Mesenchymal stem cell (in vitro differentiated cells and primary cell): ENCODE measurements around the gene CCR9.

Experiments used
- DNase-seq: peaks from one replicate; pipeline ENCODE4 v3.0.0-alpha.2; 2013
- H2AFZ ChIP-seq: one replicate; pipeline ENCODE4 v1.6.1; 2013; ENCODE audit warnings: low read depth, mild to moderate bottlenecking, control low read depth, inconsistent platforms, low read length, moderate library complexity
- H2AK5ac ChIP-seq: 2 replicates; pipeline ENCODE4 v1.6.1; 2013; ENCODE audit warnings: low read length, moderate library complexity, mild to moderate bottlenecking, inconsistent platforms; ENCODE audit not compliant: severe bottlenecking
- H2BK120ac ChIP-seq: one replicate; pipeline ENCODE4 v1.6.1; 2013; ENCODE audit warnings: low read depth, mild to moderate bottlenecking, inconsistent platforms, low read length, moderate library complexity
- H2BK12ac ChIP-seq, 2 experiments: one replicate each; pipeline ENCODE4 v1.6.1; 2013; ENCODE audit warnings: inconsistent platforms in 2 of 2, low read length in 2 of 2, mild to moderate bottlenecking in 2 of 2, moderate library complexity in 2 of 2, control low read depth in 1 of 2
- H2BK15ac ChIP-seq: one replicate; pipeline ENCODE4 v1.6.1; 2013; ENCODE audit warnings: mild to moderate bottlenecking, low read depth, inconsistent platforms; ENCODE audit not compliant: poor library complexity, severe bottlenecking
- H2BK5ac ChIP-seq: 2 replicates; pipeline ENCODE4 v1.6.1; 2013; ENCODE audit warnings: low read depth, mild to moderate bottlenecking, low read length, control low read depth, inconsistent platforms; ENCODE audit not compliant: poor library complexity, severe bottlenecking
- H3K14ac ChIP-seq, 2 experiments: one replicate each; pipeline ENCODE4 v1.6.1; 2013; ENCODE audit warnings: inconsistent platforms in 2 of 2, low read length in 2 of 2, control low read depth in 1 of 2, mild to moderate bottlenecking in 1 of 2, moderate library complexity in 1 of 2
- H3K18ac ChIP-seq, 2 experiments: one replicate each; pipeline ENCODE4 v1.6.1; 2013; ENCODE audit warnings: inconsistent platforms in 2 of 2, low read length in 2 of 2, control low read depth in 1 of 2, low read depth in 1 of 2, mild to moderate bottlenecking in 1 of 2
- H3K23ac ChIP-seq, 2 experiments: one replicate each; pipeline ENCODE4 v1.6.1; 2013; ENCODE audit warnings: inconsistent platforms in 2 of 2, low read length in 2 of 2, mild to moderate bottlenecking in 2 of 2, moderate library complexity in 2 of 2, control low read depth in 1 of 2
- H3K27ac ChIP-seq: 2 replicates; pipeline ENCODE4 v1.5.1; 2013; ENCODE audit warnings: mild to moderate bottlenecking, moderate library complexity, low read length, control low read depth, inconsistent platforms; ENCODE audit not compliant: poor library complexity, severe bottlenecking
- H3K27me3 ChIP-seq, 2 experiments: 2 replicates each; pipeline versions ENCODE4 v1.6.1 to v1.7.0; 2013; ENCODE audit warnings: low read length in 2 of 2, mild to moderate bottlenecking in 2 of 2, moderate library complexity in 2 of 2, control low read depth in 1 of 2, inconsistent platforms in 1 of 2; ENCODE audit not compliant: control insufficient read depth in 1 of 2, insufficient read depth in 1 of 2
- H3K36me3 ChIP-seq, 2 experiments: 2 replicates each; pipeline versions ENCODE4 v1.6.1 to v1.7.0; 2013; ENCODE audit warnings: low read length in 2 of 2, control low read depth in 1 of 2, inconsistent platforms in 1 of 2, low read depth in 1 of 2, mild to moderate bottlenecking in 1 of 2; ENCODE audit not compliant: insufficient read depth in 2 of 2, control insufficient read depth in 1 of 2
- H3K4ac ChIP-seq, 2 experiments: one replicate each; pipeline ENCODE4 v1.6.1; 2013; ENCODE audit warnings: inconsistent platforms in 2 of 2, low read length in 2 of 2, mild to moderate bottlenecking in 2 of 2, moderate library complexity in 2 of 2, control low read depth in 1 of 2, low read depth in 1 of 2
- H3K4me1 ChIP-seq: 2 replicates; pipeline ENCODE4 v1.6.1; 2013; ENCODE audit warnings: low read depth, low read length, control low read depth; ENCODE audit not compliant: control insufficient read depth, insufficient read depth
- H3K4me2 ChIP-seq: 2 replicates; pipeline ENCODE4 v1.6.1; 2013; ENCODE audit warnings: low read length, mild to moderate bottlenecking, inconsistent platforms; ENCODE audit not compliant: poor library complexity, severe bottlenecking
- H3K4me3 ChIP-seq, 2 experiments: 2 replicates each; pipeline versions ENCODE4 v1.5.1 to v1.7.0; 2013; ENCODE audit warnings: low read length in 2 of 2, mild to moderate bottlenecking in 2 of 2, control low read depth in 1 of 2, low read depth in 1 of 2; ENCODE audit not compliant: insufficient read depth in 1 of 2
- H3K79me1 ChIP-seq: replicated peaks from 2 replicates; pipeline ENCODE4 v1.6.1; 2013; ENCODE audit warnings: mild to moderate bottlenecking, control low read depth, low read length, inconsistent platforms; ENCODE audit not compliant: poor library complexity, severe bottlenecking
- H3K9ac ChIP-seq: 2 replicates; pipeline ENCODE4 v1.7.0; 2013; ENCODE audit warnings: mild to moderate bottlenecking, low read length, moderate library complexity
- H3K9me3 ChIP-seq: 2 replicates; pipeline ENCODE4 v1.7.0; 2013; ENCODE audit warnings: mild to moderate bottlenecking, low read length; ENCODE audit not compliant: control insufficient read depth
- H4K8ac ChIP-seq: one replicate; pipeline ENCODE4 v1.6.1; 2013; ENCODE audit warnings: inconsistent platforms, mild to moderate bottlenecking, low read length, moderate library complexity
- H4K91ac ChIP-seq: one replicate; pipeline ENCODE4 v1.6.1; 2013; ENCODE audit warnings: mild to moderate bottlenecking, low read length, inconsistent platforms
- WGBS: methylation state at CpG from one replicate; pipeline ENCODE4 v1.1.7; 2013; ENCODE audit warnings: mixed read lengths; 5-methylcytosine and 5-hydroxymethylcytosine counted together

The CCR9 gene

GRCh38 chr3:45917146-45917898 is 31.0 kb downstream of the CCR9 start:
- no peaks in the 10 kb centered on the region for H3K9me3 ChIP-seq
- no peaks in the 10 kb centered on the region for H3K79me1 ChIP-seq
- H3K27me3 ChIP-seq, result no peaks in the 10 kb centered on the region
- no peak overlapping the region for H2BK12ac ChIP-seq
- H3K27ac ChIP-seq, result no peak overlapping the region
- no peak overlapping the region for H3K4me3 ChIP-seq
- peak overlapping the region in 1 of 2 experiments; percentile 6 for H3K23ac ChIP-seq
- no peak overlapping the region for H4K91ac ChIP-seq
- 92% methylated on average over 5 of the region's 6 CpGs for WGBS
- no peak overlapping the region for H3K4me2 ChIP-seq
- no peak overlapping the region for H3K9ac ChIP-seq
- H2AK5ac ChIP-seq, result no peak overlapping the region
- no peak overlapping the region for H4K8ac ChIP-seq
- no peak overlapping the region for H2BK120ac ChIP-seq
- peaks cover 6% of the 10 kb centered on the region for H3K4me1 ChIP-seq
- H2BK5ac ChIP-seq, result no peak overlapping the region
- H3K36me3 ChIP-seq, result peaks cover 16 to 44% of the 10 kb centered on the region in 2 experiments
- no peak overlapping the region for H2BK15ac ChIP-seq
- H3K18ac ChIP-seq, result no peak overlapping the region
- DNase-seq, result no peak
- no peak overlapping the region for H3K14ac ChIP-seq
- no peak overlapping the region for H3K4ac ChIP-seq
- H2AFZ ChIP-seq, result no peak overlapping the region

- no peak overlapping the region for H3K4ac ChIP-seq
- H3K27me3 ChIP-seq, result no peaks in the 10 kb centered on the region
These were observed 35.1 kb downstream of the CCR9 start for GRCh38 chr3:45921158-45922038.

GRCh38 chr3:45922039-45922326 is 35.6 kb downstream of the CCR9 start:
- Histone ChIP-seq H3K14ac (no peak overlapping the region), H3K36me3 (peaks cover 32 to 73% of the 10 kb centered on the region in 2 experiments), H4K8ac (no peak overlapping the region), H3K4me1 (no peaks in the 10 kb centered on the region), H3K9ac (no peak overlapping the region), H3K27me3 (no peaks in the 10 kb centered on the region), H3K79me1 (no peaks in the 10 kb centered on the region), H3K27ac (no peak overlapping the region), H2BK120ac (no peak overlapping the region), H3K4me3 (no peak overlapping the region), H2BK5ac (no peak overlapping the region), H2AFZ (no peak overlapping the region), H3K4ac (no peak overlapping the region), H3K18ac (no peak overlapping the region), H2BK15ac (no peak overlapping the region), H2BK12ac (no peak overlapping the region), H3K4me2 (no peak overlapping the region), H3K9me3 (no peaks in the 10 kb centered on the region), H4K91ac (no peak overlapping the region), H3K23ac (no peak overlapping the region), H2AK5ac (no peak overlapping the region)
- 95% methylated on average over 3 of the region's 3 CpGs for WGBS
- DNase-seq, result no peak

More at GRCh38 chr3:45921158-45922038, 35.1 kb downstream of the CCR9 start:
- Histone ChIP-seq H3K4me3 (no peak overlapping the region), H3K79me1 (no peaks in the 10 kb centered on the region), H2BK15ac (no peak overlapping the region), H3K14ac (no peak overlapping the region), H2BK5ac (no peak overlapping the region), H3K27ac (no peak overlapping the region), H3K36me3 (peaks cover 32 to 70% of the 10 kb centered on the region in 2 experiments), H2AFZ (no peak overlapping the region), H3K9me3 (no peaks in the 10 kb centered on the region), H3K4me2 (no peak overlapping the region), H4K8ac (no peak overlapping the region), H3K4me1 (no peaks in the 10 kb centered on the region), H2AK5ac (no peak overlapping the region), H2BK120ac (no peak overlapping the region), H4K91ac (no peak overlapping the region), H3K18ac (no peak overlapping the region), H2BK12ac (no peak overlapping the region), H3K23ac (no peak overlapping the region), H3K9ac (no peak overlapping the region)
- no peak for DNase-seq
- WGBS, result 96% methylated on average over 14 of the region's 14 CpGs

- H3K4me1 ChIP-seq, result no peaks in the 10 kb centered on the region
- 100% methylated on average over 3 of the region's 4 CpGs for WGBS
- no peak overlapping the region for H3K14ac ChIP-seq
- no peak overlapping the region for H2BK5ac ChIP-seq
- DNase-seq, result no peak
- H2BK120ac ChIP-seq, result no peak overlapping the region
- no peak overlapping the region for H2AK5ac ChIP-seq
- no peaks in the 10 kb centered on the region for H3K27me3 ChIP-seq
- H3K79me1 ChIP-seq, result no peaks in the 10 kb centered on the region
- H3K18ac ChIP-seq, result no peak overlapping the region
- no peak overlapping the region for H2AFZ ChIP-seq
- H3K27ac ChIP-seq, result no peak overlapping the region
- no peak overlapping the region for H4K91ac ChIP-seq
- no peak overlapping the region for H2BK15ac ChIP-seq
- peaks cover 32 to 76% of the 10 kb centered on the region in 2 experiments for H3K36me3 ChIP-seq
- no peak overlapping the region for H3K4me3 ChIP-seq
- H2BK12ac ChIP-seq, result no peak overlapping the region
- H4K8ac ChIP-seq, result no peak overlapping the region
- H3K9me3 ChIP-seq, result no peaks in the 10 kb centered on the region
- no peak overlapping the region for H3K4me2 ChIP-seq
- H3K9ac ChIP-seq, result no peak overlapping the region
- H3K4ac ChIP-seq, result no peak overlapping the region
- H3K23ac ChIP-seq, result no peak overlapping the region
These were observed 36.7 kb downstream of the CCR9 start for GRCh38 chr3:45922950-45923590.
